Measurements from ENCODE around the gene FAM221B.

The FAM221B gene

GRCh38 chr9:35828716-35829083 lies at the start of gene FAM221B:
Gene FAM221B (minus strand): TSS chr9:35828732. CDS start chr9:35826161, 2,571 bp downstream.
- peaks cover 43% of the 10 kb centered on the region for H3K4me1 Mint-ChIP-seq
- H3K27me3 Mint-ChIP-seq: peaks cover 12% of the 10 kb centered on the region
- no peaks in the 10 kb centered on the region for H3K9me3 Mint-ChIP-seq
- H3K4me3 Mint-ChIP-seq: peak within 1 kb of the TSS; percentile 92 to 94
- peak within 1 kb of the TSS; percentile 89 to 95 for H3K27ac Mint-ChIP-seq
- no peak for DNase-seq
- peak; percentile 27 for ATAC-seq

GRCh38 chr9:35872505-35872904 lies 44.0 kb upstream of the FAM221B start:
- DNase-seq (no peak), ATAC-seq (no peak)
- Mint-ChIP-seq H3K9me3 (peaks cover 4 to 6% of the 10 kb centered on the region in 2 donors), H3K27ac (no peak overlapping the region), H3K27me3 (peaks cover 6% of the 10 kb centered on the region), H3K4me3 (no peak overlapping the region), H3K4me1 (no peaks in the 10 kb centered on the region)

- Mint-ChIP-seq H3K27me3 (peaks cover 9% of the 10 kb centered on the region), H3K4me3 (no peak overlapping the region), H3K9me3 (no peaks in the 10 kb centered on the region), H3K4me1 (no peaks in the 10 kb centered on the region), H3K27ac (no peak overlapping the region)
- no peak for DNase-seq
- no peak for ATAC-seq
Observed at GRCh38 chr9:35871545-35871944, 43.0 kb upstream of the FAM221B start.

GRCh38 chr9:35870351-35870923 lies 41.9 kb upstream of the FAM221B start, which contains the start of gene OR13J1:
Gene OR13J1 (minus strand): TSS chr9:35870401. CDS start chr9:35870401, 0 bp downstream.
- H3K9me3 Mint-ChIP-seq: no peaks in the 10 kb centered on the region
- DNase-seq: no peak
- H3K4me3 Mint-ChIP-seq: no peak within 1 kb of the TSS
- H3K27ac Mint-ChIP-seq: peak within 1 kb of the TSS in 1 of 2 donors; percentile 64
- no peak for ATAC-seq
- peaks cover 9% of the 10 kb centered on the region for H3K27me3 Mint-ChIP-seq
- H3K4me1 Mint-ChIP-seq: no peaks in the 10 kb centered on the region

GRCh38 chr9:35869621-35870216 lies 41.2 kb upstream of the FAM221B start:
- DNase-seq (no peak), ATAC-seq (no peak)
- H3K4me3 Mint-ChIP-seq: no peak overlapping the region
- H3K9me3 Mint-ChIP-seq: no peaks in the 10 kb centered on the region
- peak overlapping the region in 1 of 2 donors; percentile 64 for H3K27ac Mint-ChIP-seq
- H3K4me1 Mint-ChIP-seq: no peaks in the 10 kb centered on the region
- H3K27me3 Mint-ChIP-seq: peaks cover 16% of the 10 kb centered on the region

- DNase-seq (no peak), ATAC-seq (no peak)
- Mint-ChIP-seq H3K9me3 (no peaks in the 10 kb centered on the region), H3K4me1 (no peaks in the 10 kb centered on the region), H3K4me3 (no peak overlapping the region), H3K27ac (peak overlapping the region in 1 of 2 donors; percentile 56), H3K27me3 (peaks cover 24% of the 10 kb centered on the region)
Observed at GRCh38 chr9:35868933-35869332, 40.4 kb upstream of the FAM221B start.

GRCh38 chr9:35867538-35867937 lies 39.0 kb upstream of the FAM221B start:
- Mint-ChIP-seq H3K4me1 (no peaks in the 10 kb centered on the region), H3K27me3 (peaks cover 29% of the 10 kb centered on the region), H3K9me3 (no peaks in the 10 kb centered on the region), H3K4me3 (no peak overlapping the region), H3K27ac (peak overlapping the region in 1 of 2 donors; percentile 48)
- no peak for DNase-seq
- no peak for ATAC-seq

GRCh38 chr9:35864695-35865255 lies 36.2 kb upstream of the FAM221B start:
- H3K4me1 Mint-ChIP-seq: no peaks in the 10 kb centered on the region
- no peak overlapping the region for H3K4me3 Mint-ChIP-seq
- peaks cover 51% of the 10 kb centered on the region for H3K27me3 Mint-ChIP-seq
- H3K9me3 Mint-ChIP-seq: no peaks in the 10 kb centered on the region
- DNase-seq: no peak
- H3K27ac Mint-ChIP-seq: no peak overlapping the region
- no peak for ATAC-seq

GRCh38 chr9:35863583-35863982 lies 35.1 kb upstream of the FAM221B start:
- Mint-ChIP-seq H3K27me3 (peaks cover 51% of the 10 kb centered on the region), H3K4me3 (no peak overlapping the region), H3K4me1 (no peaks in the 10 kb centered on the region), H3K27ac (no peak overlapping the region), H3K9me3 (no peaks in the 10 kb centered on the region)
- no peak for DNase-seq
- no peak for ATAC-seq

- no peaks in the 10 kb centered on the region for H3K9me3 Mint-ChIP-seq
Observed at GRCh38 chr9:35862328-35862727, 33.8 kb upstream of the FAM221B start.

GRCh38 chr9:35861161-35861897 lies 32.8 kb upstream of the FAM221B start:
- Mint-ChIP-seq H3K27me3 (peaks cover 42% of the 10 kb centered on the region), H3K4me1 (no peaks in the 10 kb centered on the region), H3K4me3 (no peak overlapping the region), H3K9me3 (no peaks in the 10 kb centered on the region), H3K27ac (no peak overlapping the region)
- DNase-seq: no peak
- ATAC-seq: no peak

More at GRCh38 chr9:35862328-35862727, 33.8 kb upstream of the FAM221B start:
- Mint-ChIP-seq H3K27me3 (peaks cover 43% of the 10 kb centered on the region), H3K4me3 (no peak overlapping the region), H3K4me1 (no peaks in the 10 kb centered on the region), H3K27ac (no peak overlapping the region)
- no peak for DNase-seq
- ATAC-seq: no peak

GRCh38 chr9:35859990-35860339 lies 31.4 kb upstream of the FAM221B start:
- no peak for ATAC-seq
- no peak overlapping the region for H3K4me3 Mint-ChIP-seq
- no peak overlapping the region for H3K27ac Mint-ChIP-seq
- peaks cover 38% of the 10 kb centered on the region for H3K27me3 Mint-ChIP-seq
- no peaks in the 10 kb centered on the region for H3K4me1 Mint-ChIP-seq
- no peaks in the 10 kb centered on the region for H3K9me3 Mint-ChIP-seq
- DNase-seq: no peak

GRCh38 chr9:35859310-35859989 lies 30.9 kb upstream of the FAM221B start:
- peak; percentile 69 for ATAC-seq
- no peaks in the 10 kb centered on the region for H3K4me1 Mint-ChIP-seq
- no peak for DNase-seq
- no peak overlapping the region for H3K4me3 Mint-ChIP-seq
- H3K27me3 Mint-ChIP-seq: peaks cover 33% of the 10 kb centered on the region
- no peaks in the 10 kb centered on the region for H3K9me3 Mint-ChIP-seq
- H3K27ac Mint-ChIP-seq: no peak overlapping the region

GRCh38 chr9:35858458-35858857 lies 29.9 kb upstream of the FAM221B start:
- peaks cover 28% of the 10 kb centered on the region for H3K27me3 Mint-ChIP-seq
- no peak for ATAC-seq
- H3K27ac Mint-ChIP-seq: no peak overlapping the region
- H3K4me3 Mint-ChIP-seq: no peak overlapping the region
- no peaks in the 10 kb centered on the region for H3K9me3 Mint-ChIP-seq
- no peaks in the 10 kb centered on the region for H3K4me1 Mint-ChIP-seq
- no peak for DNase-seq

GRCh38 chr9:35856882-35857281 lies 28.4 kb upstream of the FAM221B start:
- no peak for ATAC-seq
- Mint-ChIP-seq H3K27me3 (peaks cover 15% of the 10 kb centered on the region), H3K27ac (no peak overlapping the region), H3K4me1 (no peaks in the 10 kb centered on the region), H3K9me3 (no peaks in the 10 kb centered on the region), H3K4me3 (no peak overlapping the region)
- DNase-seq: no peak

All from stimulated activated naive CD8-positive, alpha-beta T cell treated with anti-CD3 and anti-CD28 coated beads, Interleukin-15, amount 100 ng/mL, for 72 hours (primary cell).